B cell (primary cell): ENCODE results near the gene P3R3URF. TPM values are rescaled to one million over a fixed set of nuclear protein-coding genes. Genes with fewer than 3 reads are reported as not detected.

Experiments
- ATAC-seq: fragments of 200-7000 bp; cut with Tn5 transposase; one replicate; pipeline ENCODE4 v1.10.0; 2021; ENCODE audit warnings: low read depth, mild to moderate bottlenecking, moderate number of reproducible peaks, moderate library complexity
- CTCF ChIA-PET: fragments of 350-600 bp; sonication (Branson Sonifier 250); formaldehyde crosslinking; loops from one replicate; lab custom pipeline; 2021; ENCODE audit warnings: antibody characterized with exemption, inconsistent platforms; lab: Charles Lee
- POLR2A ChIA-PET: fragments of 350-600 bp; sonication (Branson Sonifier 250); formaldehyde crosslinking; loops from one replicate; lab custom pipeline; 2021; ENCODE audit warnings: antibody characterized with exemption; lab: Charles Lee
- DNase-seq: peaks from one replicate; pipeline ENCODE4 v3.0.0; 2013
- H2AFZ ChIP-seq: 2 replicates; pipeline ENCODE4 v1.6.1; 2012; ENCODE audit warnings: mild to moderate bottlenecking, low read depth, low read length; ENCODE audit not compliant: insufficient read depth, poor library complexity, severe bottlenecking
- H3K27ac ChIP-seq, 2 donors: 1 replicate in 1 of 2; 2 replicates in 1 of 2; pipeline ENCODE4 v1.5.1; 2012 to 2013; ENCODE audit warnings: low read length in 2 of 2, mild to moderate bottlenecking in 2 of 2, moderate library complexity in 1 of 2
- H3K27me3 ChIP-seq, 4 experiments: fragments of 200-600 bp in 1 of 4; sonication (generic) in 1 of 4; replicated peaks in 1 of 4; 1 replicate in 2 of 4; 2 replicates in 2 of 4; pipeline versions ENCODE4 v1.6.1 to v1.7.0; 2013 to 2016; ENCODE audit warnings: low read length in 3 of 4, mild to moderate bottlenecking in 2 of 4, mixed read lengths in 1 of 4, moderate library complexity in 1 of 4; ENCODE audit not compliant: insufficient read depth in 4 of 4, control insufficient read depth in 3 of 4; ENCODE audit errors: control extremely low read depth in 1 of 4
- H3K36me3 ChIP-seq, 2 experiments: replicated peaks in 1 of 2; 1 replicate in 1 of 2; 2 replicates in 1 of 2; pipeline versions ENCODE4 v1.6.1 to v1.7.1; 2013; ENCODE audit warnings: low read length in 1 of 2; ENCODE audit not compliant: insufficient read depth in 2 of 2, control insufficient read depth in 1 of 2; ENCODE audit errors: control extremely low read depth in 1 of 2, extremely low read depth in 1 of 2
- H3K4me1 ChIP-seq, 2 donors: fragments of 200-600 bp in 1 of 2; sonication (generic) in 1 of 2; 1 replicate in 1 of 2; 2 replicates in 1 of 2; pipeline versions ENCODE4 v1.5.1 to v1.6.1; 2013 to 2017; ENCODE audit warnings: low read length in 2 of 2; ENCODE audit not compliant: control insufficient read depth in 2 of 2, insufficient read depth in 2 of 2
- H3K4me2 ChIP-seq: replicated peaks from 2 replicates; pipeline ENCODE3; 2012; ENCODE audit warnings: mild to moderate bottlenecking, low read depth, low read length; ENCODE audit not compliant: poor library complexity, severe bottlenecking
- H3K4me3 ChIP-seq, 5 experiments: fragments of 200-600 bp in 1 of 5; sonication (generic) in 1 of 5; 1 replicate in 3 of 5; 2 replicates in 2 of 5; pipeline versions ENCODE4 v1.5.1 to v1.7.0; 2011 to 2016; ENCODE audit warnings: low read length in 4 of 5, mild to moderate bottlenecking in 4 of 5, low read depth in 2 of 5, control low read depth in 1 of 5, moderate library complexity in 1 of 5; ENCODE audit not compliant: insufficient read depth in 1 of 5; ENCODE audit errors: control extremely low read depth in 1 of 5, extremely low read depth in 1 of 5
- H3K79me2 ChIP-seq: fragments of 200-600 bp; sonication (generic); one replicate; pipeline ENCODE4 v1.6.0; 2016; ENCODE audit warnings: low read length; ENCODE audit not compliant: control insufficient read depth, insufficient read depth
- H3K9ac ChIP-seq: fragments of 200-600 bp; sonication (generic); 2 replicates; pipeline ENCODE4 v1.6.1; 2017; ENCODE audit warnings: mild to moderate bottlenecking, low read length, moderate library complexity
- H3K9me3 ChIP-seq, 3 donors: one replicate each; pipeline versions ENCODE4 v1.6.1 to v1.7.1; 2013; ENCODE audit warnings: low read length in 2 of 3; ENCODE audit not compliant: control insufficient read depth in 2 of 3, insufficient read depth in 1 of 3; ENCODE audit errors: control extremely low read depth in 1 of 3
- H4K20me1 ChIP-seq: 2 replicates; pipeline ENCODE4 v1.6.0; 2012; ENCODE audit warnings: mild to moderate bottlenecking, low read length; ENCODE audit not compliant: insufficient read depth, control insufficient read depth, poor library complexity, severe bottlenecking
- H3K27ac Mint-ChIP-seq: one replicate; pipeline ENCODE4 v1.8.0; 2021; ENCODE audit warnings: mixed read lengths
- H3K27me3 Mint-ChIP-seq: one replicate; pipeline ENCODE4 v1.8.0; 2021; ENCODE audit warnings: mixed read lengths
- H3K4me1 Mint-ChIP-seq: one replicate; pipeline ENCODE4 v1.8.0; 2021; ENCODE audit warnings: mixed read lengths
- H3K4me3 Mint-ChIP-seq: one replicate; pipeline ENCODE4 v1.8.0; 2021; ENCODE audit warnings: mixed read lengths
- H3K9me3 Mint-ChIP-seq: one replicate; pipeline ENCODE4 v1.8.0; 2022; ENCODE audit warnings: mixed read lengths; ENCODE audit not compliant: insufficient read depth
- CTCF ChIP-seq: fragments of 200-600 bp; IDR thresholded peaks from one replicate; pipeline ENCODE4 v1.8.0; 2022; ENCODE audit warnings: antibody characterized with exemption, mild to moderate bottlenecking
- EZH2 ChIP-seq: IDR thresholded peaks from 2 replicates; pipeline ENCODE4 v1.6.1; 2012; ENCODE audit warnings: borderline replicate concordance, low read depth, mild to moderate bottlenecking, moderate library complexity, low read length; ENCODE audit not compliant: insufficient read depth, poor library complexity, severe bottlenecking
- WGBS: methylation state at CpG from one replicate; pipeline ENCODE4 v1.1.5; 2013; ENCODE audit warnings: missing lambda C conversion rate; ENCODE audit not compliant: insufficient coverage; 5-methylcytosine and 5-hydroxymethylcytosine counted together
- intact Hi-C: fragments of 100-400 bp; cut with micrococcal nuclease; formaldehyde crosslinking; loops from one replicate; pipeline ENCODE4 v1.10.0; 2022
- polyA plus RNA-seq: library from polyadenylated mRNA; depleted of rRNA; stranded (reverse); fragments of >200 nt; gene quantifications from 2 replicates; pipeline ENCODE4 v1.2.3, GENCODE V29; 2012
- total RNA-seq, 2 donors: library from RNA; stranded (reverse); fragments of 120-200 nt in 1 of 2; gene quantifications; 1 replicate in 1 of 2; 2 replicates in 1 of 2; pipeline versions ENCODE4 v1.2.3 to v1.2.4, GENCODE V29; 2013 to 2022

Gene P3R3URF
- total and polyA plus RNA-seq, 2 donors (not counting 1 experiment from before 2014, with no cell fraction given): not detected

GRCh38 chr1:46219551-46220520 is 43.5 kb upstream of the P3R3URF start:
- DNase-seq (no peak), ATAC-seq (no peak)
- peaks cover 8% of the 10 kb centered on the region for H3K27me3 Mint-ChIP-seq
- H3K9me3 ChIP-seq: no peaks in the 10 kb centered on the region
- peaks cover 1% of the 10 kb centered on the region for H3K4me1 Mint-ChIP-seq
- no peaks in the 10 kb centered on the region for H3K36me3 ChIP-seq
- no peak overlapping the region for H2AFZ ChIP-seq
- peaks cover 0 to 3% of the 10 kb centered on the region in 2 donors for H3K4me1 ChIP-seq
- no peaks in the 10 kb centered on the region for H3K27me3 ChIP-seq
- no peaks in the 10 kb centered on the region for H3K9me3 Mint-ChIP-seq
- 97% methylated on average over 17 of the region's 18 CpGs for WGBS
- H3K4me2 ChIP-seq: no peak overlapping the region
- no peak overlapping the region for H3K4me3 ChIP-seq
- H3K9ac ChIP-seq: no peak overlapping the region
- H3K27ac Mint-ChIP-seq: no peak overlapping the region
- H3K4me3 Mint-ChIP-seq: no peak overlapping the region
- H4K20me1 ChIP-seq: no peaks in the 10 kb centered on the region
- intact Hi-C loops: no loop called here
- no peak overlapping the region for H3K27ac ChIP-seq
- CTCF ChIA-PET: interaction anchor here (0.9 kb wide), 1 partner anchor 10 kb away, joined by 3 read pairs; no protein-coding TSS in a partner anchor
- POLR2A ChIA-PET: no interaction called here
- no peaks in the 10 kb centered on the region for H3K79me2 ChIP-seq
- no peak for TF ChIP-seq CTCF
- TF ChIP-seq EZH2: no peak

GRCh38 chr1:46218443-46218842 is 42.2 kb upstream of the P3R3URF start:
- H3K9me3 ChIP-seq: no peaks in the 10 kb centered on the region
- Mint-ChIP-seq H3K9me3 (no peaks in the 10 kb centered on the region), H3K4me3 (no peak overlapping the region), H3K27me3 (peaks cover 8% of the 10 kb centered on the region), H3K27ac (no peak overlapping the region), H3K4me1 (no peaks in the 10 kb centered on the region)
- H3K9ac ChIP-seq: no peak overlapping the region
- H3K4me2 ChIP-seq: no peak overlapping the region
- peaks cover 0 to under 1% of the 10 kb centered on the region in 2 donors for H3K4me1 ChIP-seq
- POLR2A ChIA-PET: no interaction called here
- H3K36me3 ChIP-seq: no peaks in the 10 kb centered on the region
- H3K4me3 ChIP-seq: no peak overlapping the region
- no peaks in the 10 kb centered on the region for H3K27me3 ChIP-seq
- H4K20me1 ChIP-seq: no peaks in the 10 kb centered on the region
- no peak for TF ChIP-seq CTCF
- no peak for TF ChIP-seq EZH2
- intact Hi-C loops: no loop called here
- ATAC-seq (no peak), DNase-seq (no peak)
- H3K79me2 ChIP-seq: no peaks in the 10 kb centered on the region
- WGBS: 94% methylated on average over 8 of the region's 8 CpGs
- no peak overlapping the region for H3K27ac ChIP-seq
- no peak overlapping the region for H2AFZ ChIP-seq
- CTCF ChIA-PET: no interaction called here
